ENCODE measurements around the gene DENND1B. TPM values are rescaled to one million over a fixed set of nuclear protein-coding genes. Genes with fewer than 3 reads are reported as not detected.

DENND1B gene
- total RNA-seq, 1 donor from 2014 or later: 43.6 TPM

- FAIRE-seq (no peak), DNase-seq (ENCODE audit: low spot score in 2 of 2) (no peak)
Measured at GRCh38 chr1:197690074-197690473, 85.2 kb downstream of the DENND1B start.

- FAIRE-seq (no peak), DNase-seq (ENCODE audit: low spot score in 2 of 2) (no peak)
Measured at GRCh38 chr1:197688233-197688632, 87.0 kb downstream of the DENND1B start.

DNA sequence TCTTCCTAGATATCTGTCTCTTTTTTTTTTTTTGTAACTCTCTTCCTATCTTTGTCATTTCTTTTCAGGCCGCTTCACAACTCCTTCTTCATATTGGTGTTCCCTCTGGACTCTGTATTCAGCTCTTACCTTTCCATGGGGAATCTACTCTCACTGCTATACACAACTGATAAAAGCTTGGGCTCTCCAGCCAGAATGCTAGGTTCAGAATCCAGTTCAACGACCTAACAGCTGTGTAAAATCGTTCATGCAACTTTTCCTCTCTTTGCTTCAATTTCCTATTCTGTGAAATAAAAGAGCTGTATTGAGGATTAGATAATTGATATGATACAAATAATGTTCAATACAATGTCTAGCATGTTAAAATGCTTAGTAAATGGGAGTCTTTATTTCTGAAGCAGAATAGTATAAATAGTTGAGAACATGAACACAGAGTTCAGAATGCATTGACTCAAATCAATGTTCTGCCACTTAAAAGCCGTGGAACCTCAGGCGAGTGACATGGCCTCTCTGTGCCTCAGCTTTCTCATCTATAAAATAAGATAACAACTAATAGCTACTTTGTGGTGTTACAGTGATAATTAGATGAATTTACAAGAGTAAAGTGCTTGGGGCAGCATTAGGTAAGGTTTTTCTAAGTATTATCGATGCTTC, 88.5 kb downstream of the DENND1B start:
- FAIRE-seq: no peak
- DNase-seq (ENCODE audit: low spot score in 2 of 2): no peak

GRCh38 chr1:197686231-197686630, 89.0 kb downstream of the DENND1B start:
- FAIRE-seq (no peak), DNase-seq (ENCODE audit: low spot score in 2 of 2) (no peak)

GRCh38 chr1:197685785-197686184, 89.5 kb downstream of the DENND1B start:
- DNase-seq (ENCODE audit: low spot score in 2 of 2) (no peak), FAIRE-seq (no peak)

DNA sequence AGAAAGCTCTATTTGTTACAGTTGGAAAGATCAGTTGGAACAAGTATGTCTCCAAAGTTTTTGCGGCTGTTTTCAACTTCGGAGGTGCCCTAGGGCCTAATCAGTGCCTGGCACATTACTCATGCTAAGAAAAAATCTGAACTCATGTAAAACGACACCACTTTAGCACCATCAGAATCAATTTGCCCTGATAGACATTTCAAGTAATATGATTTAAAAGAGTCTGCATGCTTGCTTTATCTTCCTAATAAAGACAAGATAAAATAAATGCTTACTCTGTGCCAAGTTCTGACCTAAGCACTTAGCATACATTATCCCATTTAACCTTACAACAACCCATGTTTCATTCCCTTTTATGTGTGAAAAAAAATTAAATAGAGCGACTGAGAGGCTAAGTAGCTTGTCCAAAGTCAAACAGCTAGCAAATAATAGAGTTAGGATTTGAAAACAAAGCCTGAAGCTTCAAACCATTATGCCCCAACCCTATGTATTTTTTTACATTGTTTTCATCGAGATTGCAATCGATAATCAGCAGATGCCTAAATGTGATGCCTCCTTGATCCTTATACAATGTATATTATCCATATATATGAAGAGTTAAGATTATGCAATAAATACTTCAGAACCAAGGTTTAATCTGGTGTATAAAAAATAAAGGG, 91.3 kb downstream of the DENND1B start:
- FAIRE-seq: no peak
- DNase-seq (ENCODE audit: low spot score in 2 of 2): no peak

DNA sequence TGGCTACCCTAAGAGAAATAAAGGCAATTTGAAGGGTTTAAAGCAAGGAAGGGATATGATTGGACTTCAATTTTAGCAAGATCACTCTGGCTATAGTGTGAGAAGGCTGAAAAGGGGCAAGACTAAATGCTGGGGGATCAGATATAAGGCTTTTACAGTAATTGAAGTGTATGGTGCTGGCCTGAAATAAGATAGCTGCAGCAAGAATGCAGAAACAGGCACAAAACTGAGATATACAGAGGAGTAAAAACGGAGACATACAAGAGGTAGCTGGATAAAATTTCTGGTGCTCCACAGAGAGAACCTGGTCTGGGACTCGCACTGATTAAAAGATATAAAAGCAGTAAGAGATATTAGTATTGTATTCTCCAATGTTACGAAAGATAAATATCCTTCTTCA, 92.0 kb downstream of the DENND1B start:
- DNase-seq (ENCODE audit: low spot score in 2 of 2): no peak
- FAIRE-seq: no peak

DNA sequence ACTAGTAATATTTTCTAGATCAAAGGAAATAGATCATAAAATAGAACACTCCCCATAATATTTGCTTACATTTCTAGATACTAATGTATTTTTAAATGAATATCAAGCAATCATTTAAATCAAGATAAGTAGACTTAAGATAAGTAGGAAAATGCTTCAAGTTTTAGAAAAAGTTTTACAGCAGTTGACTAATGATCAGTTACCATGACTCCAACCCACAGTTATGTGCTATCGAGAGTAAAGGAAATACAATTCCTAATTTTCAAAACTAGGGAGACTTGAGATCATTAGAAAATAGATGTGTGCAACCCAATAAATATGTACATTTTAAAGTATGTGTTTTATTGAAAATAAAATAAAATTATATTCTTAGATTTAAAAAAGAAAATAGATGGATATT, 95.0 kb downstream of the DENND1B start:
- FAIRE-seq (no peak), DNase-seq (ENCODE audit: low spot score in 2 of 2) (no peak)

GRCh38 chr1:197677752-197678295, 97.5 kb downstream of the DENND1B start:
- FAIRE-seq: no peak
- no peak for DNase-seq (ENCODE audit: low spot score in 2 of 2)

DNA sequence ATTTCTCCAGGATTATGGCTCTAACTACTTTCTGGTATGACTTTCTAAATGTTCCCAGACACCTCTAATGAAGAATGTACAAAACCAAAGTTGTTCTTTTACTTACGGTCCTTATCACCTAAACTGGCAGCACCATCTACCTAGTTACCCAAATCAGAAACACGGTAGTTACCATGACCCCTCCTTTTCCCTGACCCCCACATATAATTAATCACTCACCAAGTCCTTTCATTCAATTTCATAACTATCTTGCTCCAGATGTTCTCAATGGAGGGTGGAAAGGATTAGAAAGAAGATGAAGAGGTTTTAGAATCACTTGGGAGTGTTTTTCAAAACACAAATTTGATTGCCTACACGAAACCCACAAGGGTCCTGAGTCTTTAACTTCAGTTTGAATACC, 98.0 kb downstream of the DENND1B start:
- FAIRE-seq (no peak), DNase-seq (ENCODE audit: low spot score in 2 of 2) (no peak)

DNA sequence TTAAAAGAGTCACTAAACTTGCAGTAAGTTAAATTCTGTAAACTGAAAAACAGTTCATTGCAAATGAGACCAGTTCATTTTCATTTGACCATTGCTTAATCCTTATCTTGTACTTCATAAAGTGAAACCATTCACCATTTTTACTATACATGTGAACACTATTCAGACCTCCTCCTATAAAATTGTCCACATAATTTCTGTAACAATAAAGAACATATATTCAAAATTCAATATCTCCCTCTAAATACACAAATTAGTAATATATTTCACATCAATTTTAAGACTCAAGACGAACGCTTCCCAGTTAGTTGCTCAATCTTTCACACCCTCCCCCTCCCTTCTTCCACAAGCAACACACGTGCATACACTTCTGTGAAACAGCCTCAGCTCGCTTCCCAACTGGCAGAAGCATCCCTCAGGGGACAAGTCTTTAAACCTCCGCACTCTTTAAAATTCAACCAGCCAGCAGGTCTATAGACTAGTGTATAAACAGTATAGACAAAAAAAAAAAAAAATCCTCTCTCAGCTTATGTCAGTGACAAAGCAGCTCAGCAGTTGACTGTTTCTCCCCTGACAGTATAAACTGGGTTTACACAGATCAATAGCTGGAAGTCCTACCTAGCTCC, 99.6 kb downstream of the DENND1B start:
- DNase-seq (ENCODE audit: low spot score in 2 of 2) (no peak), FAIRE-seq (no peak)

DNA sequence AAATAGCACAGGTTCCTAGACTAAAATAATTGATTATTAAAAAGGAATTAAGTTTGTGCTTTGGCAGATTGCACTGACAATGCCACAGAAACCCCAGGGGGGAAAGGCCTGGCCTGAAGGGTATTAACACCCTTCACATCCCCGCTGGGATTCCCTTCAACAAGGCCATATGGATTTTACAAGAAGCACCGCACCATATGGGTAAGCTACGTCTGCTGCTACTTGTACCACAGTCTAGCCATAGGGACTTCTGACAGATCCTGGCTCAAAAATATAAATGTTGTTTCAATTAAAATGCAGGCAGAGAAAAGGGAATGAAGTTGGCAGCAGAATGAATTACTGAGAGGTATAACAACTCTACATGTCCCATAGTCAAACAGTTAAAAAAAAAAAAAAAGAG, 101.0 kb downstream of the DENND1B start:
- FAIRE-seq: no peak
- DNase-seq (ENCODE audit: low spot score in 2 of 2): no peak

GRCh38 chr1:197673292-197673691, 102.0 kb downstream of the DENND1B start:
- FAIRE-seq: no peak
- DNase-seq (ENCODE audit: low spot score in 2 of 2): no peak

- DNase-seq (ENCODE audit: low spot score in 2 of 2) (no peak), FAIRE-seq (no peak)
Measured at GRCh38 chr1:197672347-197672746, 102.9 kb downstream of the DENND1B start.

DNA sequence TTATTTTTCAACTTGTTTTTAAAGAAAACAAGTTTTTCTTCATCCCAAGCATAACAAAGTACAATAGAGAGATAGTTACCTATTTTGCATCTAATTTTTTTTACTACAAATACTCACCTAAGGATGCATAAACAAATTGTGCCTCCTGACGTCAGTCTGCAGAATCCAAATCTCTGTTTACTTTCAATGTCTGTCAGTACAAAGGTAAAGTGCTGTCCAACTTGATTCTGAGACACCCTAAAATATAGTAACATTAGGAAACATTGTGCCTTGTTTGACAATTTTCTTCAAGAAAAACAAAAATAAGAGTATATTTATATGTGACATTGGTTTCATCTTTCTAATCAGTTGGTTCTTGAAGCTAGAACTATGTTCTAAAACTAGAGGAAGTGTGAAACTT, 103.4 kb downstream of the DENND1B start:
- DNase-seq (ENCODE audit: low spot score in 2 of 2) (no peak), FAIRE-seq (no peak)

- FAIRE-seq (no peak), DNase-seq (ENCODE audit: low spot score in 2 of 2) (no peak)
Measured at GRCh38 chr1:197671140-197671539, 104.1 kb downstream of the DENND1B start.

GRCh38 chr1:197666769-197667285, 108.5 kb downstream of the DENND1B start:
- FAIRE-seq: no peak
- no peak for DNase-seq (ENCODE audit: low spot score in 2 of 2)

DNA sequence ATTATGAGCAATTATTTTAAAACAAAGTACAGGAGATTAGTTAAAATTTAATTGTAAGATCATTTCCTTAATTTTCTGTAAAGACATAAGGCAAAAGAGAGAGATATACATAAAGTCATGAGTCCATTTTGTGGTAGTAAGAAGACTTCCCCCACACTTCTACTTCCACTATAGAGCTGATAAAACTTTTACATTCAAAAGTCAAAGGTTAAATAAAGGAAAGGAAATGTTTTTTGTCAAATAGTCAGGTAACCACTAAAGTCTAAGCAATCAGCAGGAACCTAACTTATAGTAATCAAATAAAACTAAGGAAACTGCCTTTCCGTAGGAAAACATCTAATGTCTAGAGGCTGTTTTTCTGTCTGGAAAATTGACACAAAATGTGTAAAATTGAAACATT, 110.9 kb downstream of the DENND1B start:
- DNase-seq (ENCODE audit: low spot score in 2 of 2) (no peak), FAIRE-seq (no peak)

- FAIRE-seq (no peak), DNase-seq (ENCODE audit: low spot score in 2 of 2) (no peak)
Measured at GRCh38 chr1:197663162-197663953, 111.9 kb downstream of the DENND1B start.

DNA sequence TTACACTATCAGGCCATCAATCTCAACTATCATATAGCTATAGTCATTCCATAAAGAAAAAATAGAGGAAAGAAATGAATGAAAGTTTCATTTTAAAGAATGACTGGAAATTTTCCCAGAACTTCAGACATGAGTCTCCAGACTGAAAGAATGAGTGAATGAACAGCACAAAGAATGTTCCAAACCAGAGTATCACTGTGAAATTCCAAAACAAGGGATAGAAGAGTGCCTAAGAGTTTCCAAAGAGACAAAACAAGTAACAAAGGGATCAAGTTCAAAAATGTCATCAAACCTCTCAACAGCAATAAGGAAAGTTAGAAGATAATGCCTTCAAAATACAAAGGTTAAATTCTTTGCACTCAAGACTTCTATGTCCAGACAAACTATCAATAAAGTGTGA, 114.9 kb downstream of the DENND1B start:
- FAIRE-seq (no peak), DNase-seq (ENCODE audit: low spot score in 2 of 2) (no peak)

GRCh38 chr1:197659171-197659570, 116.1 kb downstream of the DENND1B start:
- no peak for FAIRE-seq
- DNase-seq (ENCODE audit: low spot score in 2 of 2): no peak
